Thymus (tissue), 11 donors: ENCODE measurements around the gene BICD2. TPM values are rescaled to one million over a fixed set of nuclear protein-coding genes. Genes with fewer than 3 reads are reported as not detected.
A peak's percentile ranks its signal among the peaks of the same experiment; 100 is the strongest.

Experiments used
- DNase-seq, 9 donors: peaks; one replicate each; pipeline ENCODE4 v3.0.0-alpha.2; 2013; ENCODE audit warnings: low spot score in 9 of 9, low read depth in 6 of 9, missing footprints in 1 of 9
- H3K27ac ChIP-seq, 2 donors: one replicate each; pipeline ENCODE4 v1.5.1; 2013; ENCODE audit warnings: control low read depth in 1 of 2, low read depth in 1 of 2, low read length in 1 of 2, mild to moderate bottlenecking in 1 of 2, moderate library complexity in 1 of 2
- H3K27me3 ChIP-seq, 2 donors: one replicate each; pipeline ENCODE4 v1.5.1; 2013; ENCODE audit warnings: low read length in 1 of 2; ENCODE audit not compliant: control insufficient read depth in 2 of 2, insufficient read depth in 1 of 2
- H3K36me3 ChIP-seq, 2 donors: one replicate each; pipeline ENCODE4 v1.5.1; 2013; ENCODE audit warnings: low read length in 1 of 2, mild to moderate bottlenecking in 1 of 2, moderate library complexity in 1 of 2; ENCODE audit not compliant: control insufficient read depth in 2 of 2, insufficient read depth in 2 of 2
- H3K4me1 ChIP-seq, 2 donors: one replicate each; pipeline ENCODE4 v1.5.1; 2013; ENCODE audit warnings: low read length in 2 of 2; ENCODE audit not compliant: control insufficient read depth in 2 of 2, insufficient read depth in 2 of 2
- H3K4me3 ChIP-seq, 2 donors: one replicate each; pipeline ENCODE4 v1.5.1; 2013; ENCODE audit warnings: low read length in 2 of 2, control low read depth in 1 of 2, mild to moderate bottlenecking in 1 of 2
- H3K9me3 ChIP-seq, 2 donors: one replicate each; pipeline ENCODE4 v1.5.1; 2013; ENCODE audit warnings: low read length in 1 of 2, mild to moderate bottlenecking in 1 of 2; ENCODE audit not compliant: control insufficient read depth in 2 of 2, insufficient read depth in 1 of 2
- WGBS: extraction: QIAGEN DNeasy Blood & Tissue Kit; methylation state at CpG from one replicate; pipeline ENCODE4 v1.1.7; 2013; 5-methylcytosine and 5-hydroxymethylcytosine counted together
- polyA plus RNA-seq: library from polyadenylated mRNA; stranded (reverse); fragments of 200-250 nt; gene quantifications from one replicate; pipeline ENCODE4 v1.2.3, GENCODE V29; 2013
- total RNA-seq: library from RNA; stranded (reverse); fragments of 120-200 nt; gene quantifications from one replicate; pipeline ENCODE4 v1.2.4, GENCODE V29; 2013
- donor health status: healthy.

Gene BICD2
- total and polyA plus RNA-seq, 2 donors, result 16.8 to 17.4 TPM

DNA sequence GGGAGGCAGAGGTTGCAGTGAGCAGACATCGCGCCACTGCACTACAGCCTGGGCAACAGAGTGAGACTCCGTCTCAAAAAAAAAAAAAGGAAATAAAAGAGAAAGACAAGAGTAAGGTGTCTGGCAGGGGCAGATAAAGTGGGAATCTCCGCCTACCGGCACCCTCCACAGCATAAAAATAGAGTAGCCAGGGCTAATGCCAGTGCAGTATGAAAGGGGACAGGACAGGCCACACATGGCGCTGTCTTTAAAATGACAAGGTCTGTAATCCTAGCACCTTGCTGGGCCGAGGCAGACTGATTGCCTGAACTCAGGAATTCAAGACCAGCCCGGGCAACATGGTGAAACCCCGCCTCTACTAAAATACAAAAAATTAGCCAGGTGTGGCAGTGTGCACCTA is 7.8 kb downstream of the BICD2 start:
- Histone ChIP-seq H3K4me1 (peaks cover 27 to 40% of the 10 kb centered on the region in 2 donors), H3K36me3 (peaks cover 0 to 6% of the 10 kb centered on the region in 2 donors), H3K4me3 (no peak overlapping the region), H3K27ac (peak overlapping the region in 1 of 2 donors; percentile 77), H3K9me3 (peaks cover 3 to 14% of the 10 kb centered on the region in 2 donors), H3K27me3 (no peaks in the 10 kb centered on the region)
- no peak for DNase-seq
- WGBS, result 95% methylated on average over 9 of the region's 9 CpGs

DNA sequence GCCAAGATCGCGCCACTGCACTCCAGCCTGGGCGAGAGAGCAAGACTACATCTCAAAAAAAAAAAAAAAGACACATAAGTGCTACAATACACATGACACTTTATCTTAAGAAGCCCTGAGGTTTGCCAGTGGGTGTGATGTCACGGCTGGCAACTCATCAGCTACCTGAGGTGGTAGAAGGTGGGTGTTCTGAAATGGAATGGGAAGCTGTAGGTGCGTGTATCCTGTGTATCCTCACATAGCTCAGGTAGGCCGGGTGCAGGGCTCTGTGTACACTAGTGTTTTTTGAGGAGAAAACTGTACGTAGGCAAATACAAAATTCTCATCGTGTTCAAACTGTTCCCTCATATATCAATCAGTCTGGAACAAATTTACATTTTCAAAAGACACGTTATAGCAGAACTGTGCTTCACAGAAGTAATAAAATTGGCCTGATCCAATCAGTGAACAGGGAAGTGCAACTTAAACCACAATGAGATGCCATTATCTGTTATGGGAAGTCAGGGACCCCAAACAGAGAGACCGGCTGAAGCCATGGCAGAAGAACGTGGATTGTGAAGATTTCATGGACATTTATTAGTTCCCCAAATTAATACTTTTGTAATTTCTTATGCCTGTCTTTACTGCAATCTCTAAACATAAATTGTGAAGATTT is 10.4 kb downstream of the BICD2 start:
- Histone ChIP-seq H3K4me3 (no peak overlapping the region), H3K36me3 (peaks cover 0 to 6% of the 10 kb centered on the region in 2 donors), H3K27me3 (no peaks in the 10 kb centered on the region), H3K4me1 (peaks cover 9 to 20% of the 10 kb centered on the region in 2 donors), H3K27ac (no peak overlapping the region), H3K9me3 (peaks cover 3 to 15% of the 10 kb centered on the region in 2 donors)
- 96% methylated on average over 11 of the region's 11 CpGs for WGBS
- no peak for DNase-seq

DNA sequence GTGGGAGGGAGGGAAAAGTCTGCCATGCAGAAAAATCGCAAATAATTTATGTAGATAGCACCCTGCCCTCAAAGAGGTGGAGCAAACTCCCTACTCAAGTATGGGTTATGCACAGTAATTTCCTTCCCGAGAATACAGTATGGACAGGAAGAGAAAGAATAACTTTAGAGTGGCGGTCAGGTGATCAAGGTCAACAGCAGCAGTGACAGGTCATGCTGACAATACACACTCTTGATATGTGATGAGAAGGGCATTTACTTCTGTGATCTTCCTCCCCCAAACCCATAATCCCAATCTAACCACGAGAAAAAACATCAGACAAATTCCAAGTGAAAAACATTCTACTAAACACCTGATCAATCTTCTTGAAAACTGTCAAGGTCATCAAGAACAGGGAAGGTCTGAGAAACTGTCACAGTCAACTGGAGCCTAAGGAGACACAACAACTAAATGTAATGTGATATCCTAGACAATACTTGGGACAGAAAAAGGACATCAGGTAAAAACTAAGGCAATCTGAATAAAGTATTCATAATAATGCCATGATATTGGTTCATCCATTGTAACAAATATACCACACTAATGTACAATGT is 11.7 kb downstream of the BICD2 start:
- Histone ChIP-seq H3K27ac (no peak overlapping the region), H3K36me3 (peaks cover 0 to 6% of the 10 kb centered on the region in 2 donors), H3K4me3 (no peak overlapping the region), H3K9me3 (peaks cover 3 to 15% of the 10 kb centered on the region in 2 donors), H3K27me3 (no peaks in the 10 kb centered on the region), H3K4me1 (peaks cover 8 to 17% of the 10 kb centered on the region in 2 donors)
- DNase-seq, result no peak
- 96% methylated on average over 4 of the region's 4 CpGs for WGBS

DNA sequence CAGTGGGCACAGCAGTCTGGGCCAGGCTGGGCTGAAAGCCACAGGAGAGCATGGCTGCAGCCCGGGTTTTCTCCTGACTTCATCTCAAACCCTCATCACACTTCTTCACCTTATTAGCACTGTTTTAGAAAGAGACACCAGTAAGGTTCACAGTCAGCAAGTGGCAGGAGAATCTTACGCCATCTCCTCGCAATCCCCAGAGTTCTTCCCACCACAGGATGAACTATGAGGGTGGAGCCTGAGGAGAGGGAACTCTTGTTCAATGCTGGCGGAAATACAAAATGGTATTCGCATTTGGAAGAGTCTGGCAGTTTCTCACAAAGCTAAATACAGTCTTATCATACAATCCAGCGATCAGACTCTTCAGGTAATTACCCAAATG is 14.7 kb downstream of the BICD2 start:
- no peak for DNase-seq
- 96% methylated on average over 6 of the region's 6 CpGs for WGBS
- Histone ChIP-seq H3K4me3 (no peak overlapping the region), H3K36me3 (peaks cover 0 to 3% of the 10 kb centered on the region in 2 donors), H3K9me3 (peaks cover 0 to 8% of the 10 kb centered on the region in 2 donors), H3K27me3 (no peaks in the 10 kb centered on the region), H3K4me1 (peaks cover 9 to 16% of the 10 kb centered on the region in 2 donors), H3K27ac (no peak overlapping the region)

DNA sequence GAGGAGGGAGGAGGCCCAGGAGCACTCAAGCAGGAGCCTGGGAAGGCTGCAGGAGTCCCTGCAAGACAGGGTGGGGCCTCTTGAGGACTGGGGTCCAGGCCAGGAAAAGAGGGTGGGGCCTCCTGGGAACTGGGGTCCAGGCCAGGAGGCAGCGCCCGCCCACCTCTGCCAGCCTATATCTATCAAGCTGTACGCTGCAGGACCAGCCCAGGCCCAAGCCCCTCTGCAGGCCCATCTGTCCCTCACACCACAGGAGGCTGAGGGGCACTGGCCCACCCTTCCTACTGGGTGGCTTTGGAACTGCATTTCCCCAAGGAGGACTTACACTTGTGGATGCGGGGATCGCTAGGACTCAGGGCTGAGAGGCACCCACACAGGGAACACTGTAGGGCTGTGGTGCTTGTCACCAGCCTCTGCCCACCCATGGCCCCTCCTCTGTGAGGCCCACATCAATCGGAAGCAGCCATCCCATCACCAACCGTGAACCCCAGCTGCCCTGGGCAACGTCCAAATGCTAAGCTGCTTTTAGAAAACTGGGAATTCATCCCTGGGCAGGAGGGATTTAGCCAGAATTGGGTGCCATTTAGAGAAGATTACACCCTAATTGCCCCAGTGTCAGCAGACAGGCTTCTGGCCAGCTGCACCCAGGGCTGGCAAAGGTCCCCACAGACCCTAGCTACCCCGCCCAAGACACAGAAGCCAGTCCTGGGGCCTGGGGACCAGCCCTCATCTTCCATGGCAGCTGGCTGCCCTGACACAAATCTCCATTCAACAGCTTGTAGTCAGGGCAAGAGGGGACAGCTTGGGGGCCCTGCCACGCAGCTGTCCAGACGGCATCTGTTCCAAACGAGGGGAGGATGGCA is 15.3 kb downstream of the BICD2 start:
- H3K9me3 ChIP-seq, result peaks cover 0 to 8% of the 10 kb centered on the region in 2 donors
- no peak for DNase-seq
- H3K27ac ChIP-seq, result no peak overlapping the region
- no peaks in the 10 kb centered on the region for H3K27me3 ChIP-seq
- peaks cover 0 to 3% of the 10 kb centered on the region in 2 donors for H3K36me3 ChIP-seq
- peaks cover 9 to 16% of the 10 kb centered on the region in 2 donors for H3K4me1 ChIP-seq
- 95% methylated on average over 12 of the region's 12 CpGs for WGBS
- H3K4me3 ChIP-seq, result no peak overlapping the region

DNA sequence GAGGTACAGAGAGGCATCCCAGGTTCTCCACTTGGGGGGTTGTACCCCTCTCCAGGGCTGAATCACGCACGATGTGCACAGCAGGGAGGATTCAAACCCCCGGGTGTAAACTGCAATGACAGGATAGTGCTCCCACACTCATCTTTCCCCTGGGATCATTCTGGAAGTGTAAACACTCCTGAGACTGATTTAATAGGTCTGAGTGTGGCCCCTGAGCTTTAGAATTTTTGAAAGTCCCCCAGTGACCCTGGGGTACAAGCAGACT is 16.5 kb downstream of the BICD2 start:
- Histone ChIP-seq H3K4me1 (peaks cover 9 to 16% of the 10 kb centered on the region in 2 donors), H3K27me3 (no peaks in the 10 kb centered on the region), H3K36me3 (peaks cover 0 to 3% of the 10 kb centered on the region in 2 donors), H3K27ac (no peak overlapping the region), H3K4me3 (no peak overlapping the region), H3K9me3 (peaks cover 0 to 4% of the 10 kb centered on the region in 2 donors)
- DNase-seq, result no peak
- WGBS, result 96% methylated on average over 3 of the region's 3 CpGs

DNA sequence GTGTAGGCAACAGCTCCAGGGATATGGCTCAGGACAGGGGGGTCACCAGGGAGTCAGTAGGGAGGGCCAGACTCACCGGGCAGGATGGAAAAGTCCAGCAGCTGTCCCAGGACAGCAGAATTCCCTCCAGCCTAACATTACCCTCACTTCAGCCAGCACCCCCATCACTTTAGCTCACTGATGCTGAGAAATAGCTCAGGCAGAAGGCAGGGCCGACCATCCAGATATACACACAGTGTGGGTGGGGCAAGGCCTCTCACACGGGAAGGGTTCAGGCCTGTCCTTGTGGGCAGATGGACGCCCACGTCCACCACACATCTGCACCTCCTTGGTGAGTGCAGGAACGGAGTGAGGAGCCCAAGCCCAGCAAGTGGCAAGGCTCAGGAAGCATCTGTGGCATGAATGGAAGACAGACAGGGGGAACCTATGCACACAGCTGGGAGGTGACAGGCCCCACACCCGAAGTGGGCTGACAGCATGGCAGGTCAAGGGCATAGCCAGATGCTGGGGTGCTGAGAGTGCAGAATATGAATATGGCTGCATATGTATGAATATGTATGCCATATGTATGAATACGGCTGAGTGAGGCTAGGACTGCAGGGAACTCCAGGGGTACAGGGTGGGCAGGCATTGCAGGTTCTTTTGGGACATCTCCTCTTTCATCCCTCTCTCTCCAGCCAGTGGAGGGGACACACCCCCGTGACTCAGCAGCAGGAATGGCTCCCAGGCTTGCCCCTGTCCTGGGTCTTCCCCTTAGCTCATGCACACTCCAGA is 17.0 kb downstream of the BICD2 start:
- Histone ChIP-seq H3K4me1 (peaks cover 9 to 16% of the 10 kb centered on the region in 2 donors), H3K27ac (no peak overlapping the region), H3K27me3 (no peaks in the 10 kb centered on the region), H3K9me3 (peaks cover 0 to 4% of the 10 kb centered on the region in 2 donors), H3K4me3 (no peak overlapping the region), H3K36me3 (peaks cover 0 to 3% of the 10 kb centered on the region in 2 donors)
- WGBS, result 66% methylated on average over 9 of the region's 9 CpGs
- no peak for DNase-seq

DNA sequence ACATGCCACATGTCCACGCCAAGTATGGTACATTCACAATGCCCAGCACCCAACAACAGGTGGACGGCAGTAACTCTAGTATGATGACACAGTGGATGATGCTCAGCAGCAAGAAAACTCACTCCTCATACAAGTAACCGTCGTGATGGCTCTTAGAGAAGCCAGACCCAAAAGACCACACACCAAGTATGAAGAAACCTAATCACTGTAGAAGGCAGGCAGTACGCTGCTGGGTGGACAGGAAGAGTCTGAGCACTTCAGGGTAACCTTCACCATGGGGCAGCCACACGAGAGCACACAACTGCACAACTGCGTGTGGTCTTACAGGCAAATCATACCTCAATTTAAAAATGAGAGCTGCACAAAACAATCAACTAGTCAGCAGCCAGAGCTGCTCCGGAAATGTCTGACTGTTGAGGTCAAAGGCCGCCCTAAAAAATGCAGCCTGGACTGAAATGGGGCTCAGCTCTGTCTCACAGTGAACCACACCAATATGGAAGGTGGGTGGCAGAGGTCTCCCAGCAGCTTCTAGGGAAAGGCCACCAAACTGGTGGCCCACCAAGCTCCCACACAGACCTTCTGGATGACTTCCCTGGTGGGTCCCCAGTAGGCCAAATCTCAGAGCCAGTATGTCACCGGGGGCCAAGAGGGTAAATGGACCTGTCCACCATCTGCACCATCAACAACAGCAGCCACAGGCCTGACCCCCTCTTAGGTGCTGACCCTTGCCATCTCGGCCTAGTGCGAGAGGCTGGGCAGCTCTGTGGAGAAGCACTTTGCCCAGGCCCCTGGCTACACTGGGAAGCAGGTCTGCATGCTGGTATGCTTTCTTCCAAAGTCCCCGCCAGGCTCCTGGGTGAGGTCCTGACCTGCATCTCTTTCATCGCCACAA is 17.8 kb downstream of the BICD2 start:
- peaks cover 9 to 16% of the 10 kb centered on the region in 2 donors for H3K4me1 ChIP-seq
- 98% methylated on average over 14 of the region's 14 CpGs for WGBS
- DNase-seq, result no peak

More for the DNA sequence above, 17.8 kb downstream of the BICD2 start:
- no peak overlapping the region for H3K27ac ChIP-seq
- no peak overlapping the region for H3K4me3 ChIP-seq
- peaks cover 0 to 3% of the 10 kb centered on the region in 2 donors for H3K36me3 ChIP-seq
- H3K9me3 ChIP-seq, result peaks cover 0 to 2% of the 10 kb centered on the region in 2 donors
- no peaks in the 10 kb centered on the region for H3K27me3 ChIP-seq
